GM23338 (cell line): Measurements from ENCODE around the gene STX11.

Experiments
- CTCF ChIP-seq, 2 experiments: fragments of 200-600 bp in 1 of 2; sonication (generic) in 1 of 2; conservative IDR thresholded peaks; 2 replicates each; pipeline versions ENCODE4 v1.5.1 to v1.6.1; 2016 to 2017; ENCODE audit warnings: antibody characterized with exemption in 2 of 2, low read depth in 2 of 2, mild to moderate bottlenecking in 2 of 2, moderate library complexity in 1 of 2
- EZH2phosphoT487 ChIP-seq: fragments of 200-600 bp; sonication (generic); IDR thresholded peaks from one replicate; pipeline ENCODE4 v1.8.1; 2018; ENCODE audit warnings: antibody characterized with exemption; ENCODE audit not compliant: unreplicated experiment
- JUNB ChIP-seq: IDR thresholded peaks from one replicate; pipeline ENCODE4 v1.6.1; 2016; ENCODE audit warnings: antibody characterized with exemption; ENCODE audit not compliant: unreplicated experiment
- REST ChIP-seq: IDR thresholded peaks from one replicate; pipeline ENCODE4 v1.6.1; 2018; ENCODE audit warnings: antibody characterized with exemption; ENCODE audit not compliant: unreplicated experiment

GRCh38 chr6:144179828-144180227 lies 29.5 kb downstream of the STX11 start:
- no peak for TF ChIP-seq CTCF (conservative IDR thresholded peaks at IDR 0.05; ENCODE audit: low read depth in 2 of 2)
- TF ChIP-seq EZH2phosphoT487: no peak
- TF ChIP-seq REST: no peak
- TF ChIP-seq JUNB: no peak
